WI38 (cell line): ENCODE results near the gene TAF4B.
"Not testable (repeated sequence)": the region's sequence is repeated elsewhere in the genome, so short reads cannot be mapped to it uniquely, and the experiment has no call there.

ENCODE experiments used
- H3K4me3 ChIP-seq: 2 replicates; pipeline ENCODE4 v1.5.1; 2011; ENCODE audit warnings: low read depth, mild to moderate bottlenecking, control low read depth, low read length
- TF ChIP-seq, protein P1 (sequence below): IDR thresholded peaks from 2 replicates; pipeline ENCODE4 v1.5.1; 2012; ENCODE audit warnings: low read depth, mild to moderate bottlenecking, control low read depth, low read length

Gene TAF4B

DNA sequence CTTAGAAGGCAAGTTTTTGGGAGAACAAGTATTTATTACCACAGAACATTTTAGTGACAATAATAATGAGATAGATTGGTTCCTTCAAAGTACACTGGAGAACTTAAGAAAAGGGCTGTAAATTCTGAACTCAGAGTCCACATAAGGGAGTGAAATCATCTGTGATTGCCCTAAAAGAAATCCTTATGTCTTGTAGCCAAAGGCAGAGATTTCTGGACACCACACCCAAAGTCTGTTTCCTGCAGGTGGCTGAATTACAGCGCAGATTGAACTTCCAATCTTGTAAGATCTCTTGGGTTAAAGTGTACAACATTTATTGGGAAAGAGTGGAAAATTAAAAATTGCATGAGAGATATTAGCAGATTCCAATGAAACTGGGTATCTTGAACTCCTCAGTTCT, 143.8 kb downstream of the TAF4B start:
- H3K4me3 ChIP-seq, result no peak overlapping the region
- TF ChIP-seq, protein P1, sequence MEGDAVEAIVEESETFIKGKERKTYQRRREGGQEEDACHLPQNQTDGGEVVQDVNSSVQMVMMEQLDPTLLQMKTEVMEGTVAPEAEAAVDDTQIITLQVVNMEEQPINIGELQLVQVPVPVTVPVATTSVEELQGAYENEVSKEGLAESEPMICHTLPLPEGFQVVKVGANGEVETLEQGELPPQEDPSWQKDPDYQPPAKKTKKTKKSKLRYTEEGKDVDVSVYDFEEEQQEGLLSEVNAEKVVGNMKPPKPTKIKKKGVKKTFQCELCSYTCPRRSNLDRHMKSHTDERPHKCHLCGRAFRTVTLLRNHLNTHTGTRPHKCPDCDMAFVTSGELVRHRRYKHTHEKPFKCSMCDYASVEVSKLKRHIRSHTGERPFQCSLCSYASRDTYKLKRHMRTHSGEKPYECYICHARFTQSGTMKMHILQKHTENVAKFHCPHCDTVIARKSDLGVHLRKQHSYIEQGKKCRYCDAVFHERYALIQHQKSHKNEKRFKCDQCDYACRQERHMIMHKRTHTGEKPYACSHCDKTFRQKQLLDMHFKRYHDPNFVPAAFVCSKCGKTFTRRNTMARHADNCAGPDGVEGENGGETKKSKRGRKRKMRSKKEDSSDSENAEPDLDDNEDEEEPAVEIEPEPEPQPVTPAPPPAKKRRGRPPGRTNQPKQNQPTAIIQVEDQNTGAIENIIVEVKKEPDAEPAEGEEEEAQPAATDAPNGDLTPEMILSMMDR, result no peak

DNA sequence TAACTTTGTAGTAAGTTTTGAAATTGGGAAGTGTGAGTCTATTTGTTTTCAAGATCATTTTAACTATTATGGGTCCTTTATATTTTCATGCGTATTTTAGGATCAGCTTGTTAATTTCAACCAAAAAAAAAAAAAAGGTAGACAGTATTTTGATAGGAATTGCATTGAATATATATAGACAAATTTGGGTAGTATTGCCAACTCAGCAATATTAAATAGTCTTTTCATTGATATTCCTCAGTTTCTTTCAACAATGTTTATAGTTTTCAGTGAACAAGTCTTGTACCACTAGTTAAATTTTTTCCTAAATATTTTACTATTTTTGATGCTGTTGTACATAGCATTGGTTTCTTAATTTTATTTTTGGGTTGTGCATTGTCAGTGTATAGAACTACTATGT, 149.9 kb downstream of the TAF4B start:
- no peak overlapping the region for H3K4me3 ChIP-seq
- TF ChIP-seq, protein P1, result no peak

DNA sequence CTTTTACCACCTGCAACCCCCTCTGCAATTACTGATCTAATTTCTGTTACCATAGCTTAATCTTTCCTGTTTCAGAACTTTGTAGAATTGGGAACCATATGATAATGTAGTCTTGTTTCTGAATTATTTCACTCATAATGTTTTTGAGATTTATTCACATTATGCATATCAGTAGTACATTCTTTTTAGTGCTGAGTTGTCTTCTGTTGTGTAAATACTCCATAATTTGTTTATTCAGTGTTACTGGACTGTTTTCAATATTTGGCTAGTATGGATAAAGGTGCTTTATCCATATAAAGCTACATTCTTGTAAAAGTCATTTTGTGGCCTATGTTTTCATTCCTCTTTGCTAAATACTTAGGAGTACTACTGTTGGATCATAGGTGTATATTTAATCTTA, 152.5 kb downstream of the TAF4B start:
- TF ChIP-seq, protein P1, result no peak
- H3K4me3 ChIP-seq, result no peak overlapping the region

DNA sequence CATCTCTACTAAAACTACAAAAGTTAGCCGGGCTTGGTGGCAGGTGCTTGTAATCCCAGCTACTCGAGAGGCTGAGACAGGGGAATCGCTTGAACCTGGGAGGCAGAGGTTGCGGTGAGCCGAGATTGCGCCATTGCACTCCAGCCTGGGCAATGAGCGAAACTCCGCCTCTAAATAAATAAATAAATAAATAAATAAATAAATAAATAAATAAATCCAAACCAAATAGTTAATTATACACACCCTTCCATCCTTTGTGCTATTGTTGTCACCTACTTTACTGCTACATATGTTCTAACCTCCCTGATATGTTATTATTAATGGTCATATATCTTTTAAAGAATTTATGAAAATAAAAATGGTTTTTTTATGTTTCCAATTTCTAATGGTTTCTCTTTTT, 155.3 kb downstream of the TAF4B start:
- not testable (repeated sequence) for H3K4me3 ChIP-seq

DNA sequence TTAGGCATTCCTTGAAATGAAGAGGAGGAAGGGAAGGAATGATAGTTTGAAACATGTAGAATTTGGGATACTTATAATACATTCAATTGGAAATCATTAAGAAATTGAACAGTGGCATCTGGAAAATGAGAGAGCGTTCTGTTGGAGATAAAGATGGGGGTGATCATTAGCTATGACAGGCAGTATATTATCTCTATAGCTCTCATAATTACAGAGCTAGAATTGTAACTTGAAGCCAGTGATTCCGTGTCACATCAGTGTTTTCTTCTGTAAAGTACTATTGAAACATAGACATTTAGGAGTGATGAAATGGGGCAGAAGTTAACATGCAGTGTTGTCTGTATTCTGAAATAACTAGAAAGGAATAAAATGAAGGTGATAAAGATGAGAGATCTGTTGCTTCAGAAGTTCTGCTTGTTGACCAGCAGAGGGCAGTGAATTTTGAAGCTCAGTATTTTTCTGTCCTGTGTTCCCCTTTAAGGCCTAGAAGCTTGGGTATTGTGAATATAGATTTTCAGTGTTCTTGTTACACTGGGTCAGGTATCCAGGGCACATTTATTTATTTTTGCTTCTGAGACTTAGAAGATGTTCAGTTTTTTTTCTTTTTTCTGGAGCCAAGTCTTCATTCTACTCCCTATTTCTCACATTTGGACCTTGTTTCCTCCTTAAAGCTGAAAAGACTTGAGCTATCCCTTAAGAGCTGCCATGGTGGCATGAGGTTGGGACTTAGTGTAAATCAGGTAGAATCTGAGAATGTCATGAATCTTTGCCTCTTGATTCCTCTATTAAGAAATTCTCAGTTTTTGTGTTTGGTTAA, 157.4 kb downstream of the TAF4B start:
- TF ChIP-seq, protein P1, result peak; percentile 44; the same call in 1 of the 2 replicates
- no peak overlapping the region for H3K4me3 ChIP-seq

DNA sequence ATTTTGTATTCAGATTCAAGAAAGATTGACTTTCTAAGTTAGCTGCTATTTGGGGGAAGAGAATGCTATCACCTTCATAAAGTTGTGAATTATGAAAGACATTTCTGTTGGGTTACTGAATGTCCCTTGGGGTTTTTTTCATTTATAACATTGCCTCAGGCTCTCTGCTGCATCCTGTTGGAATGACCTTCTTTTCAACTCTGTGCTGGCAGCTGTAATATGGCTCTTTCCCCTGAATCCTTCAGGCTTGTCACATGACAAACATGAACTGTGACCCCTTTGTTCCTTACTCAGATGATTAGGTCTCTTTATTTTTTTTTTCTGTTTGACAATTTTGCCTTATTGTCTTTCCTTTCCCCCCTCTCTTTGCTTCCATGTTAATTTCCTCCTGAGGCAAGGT, 159.8 kb downstream of the TAF4B start:
- TF ChIP-seq, protein P1, result no peak
- H3K4me3 ChIP-seq, result no peak overlapping the region

DNA sequence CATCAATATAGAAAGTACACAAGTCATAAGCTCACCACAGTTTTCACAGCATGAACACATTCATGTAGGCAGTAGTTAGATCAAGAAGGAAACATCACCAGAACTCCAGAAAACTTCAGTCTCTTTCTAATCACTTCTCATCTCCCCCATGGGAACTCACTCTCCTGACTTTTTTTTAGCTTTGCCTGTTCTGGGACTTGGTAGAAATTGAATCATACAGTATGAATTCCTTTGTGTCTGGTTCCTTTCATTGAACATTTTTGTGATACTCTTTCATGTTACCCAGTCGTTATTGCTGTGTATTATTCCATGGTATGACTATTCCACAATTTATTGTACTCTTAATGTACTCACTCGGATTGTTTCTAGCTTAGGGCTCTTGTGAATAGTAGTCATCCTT, 160.2 kb downstream of the TAF4B start:
- no peak overlapping the region for H3K4me3 ChIP-seq
- TF ChIP-seq, protein P1, result no peak

DNA sequence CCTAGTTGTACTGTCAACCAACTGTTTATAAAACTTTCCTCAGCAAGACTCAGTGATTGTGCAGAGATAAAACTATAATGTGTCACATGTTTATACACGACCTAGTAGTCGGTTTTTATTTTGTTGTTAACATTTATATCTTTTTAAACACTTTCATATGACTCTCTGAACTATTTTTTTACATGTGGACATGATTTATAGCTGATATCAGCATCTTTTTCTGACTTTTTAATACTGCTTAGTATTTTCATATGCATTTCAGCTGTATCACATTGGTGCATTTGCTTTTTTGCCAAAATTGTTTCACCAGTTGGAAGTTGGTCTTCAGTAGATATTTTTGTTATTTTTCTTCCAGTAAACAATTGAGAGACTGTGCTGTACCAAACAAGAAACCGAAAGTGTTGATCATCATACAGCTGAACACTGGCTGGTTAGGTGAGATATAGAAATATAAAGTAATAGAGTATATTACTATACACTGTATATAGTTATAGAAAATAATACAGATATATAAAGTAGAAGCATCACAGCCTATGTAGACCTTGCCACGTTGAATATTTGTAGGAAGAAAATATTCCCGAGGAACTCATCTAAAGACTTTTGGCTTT, 167.9 kb downstream of the TAF4B start:
- TF ChIP-seq, protein P1, result no peak
- no peak overlapping the region for H3K4me3 ChIP-seq
